ENCODE data around the gene NUCB1.
"Not testable (repeated sequence)": the region's sequence is repeated elsewhere in the genome, so short reads cannot be mapped to it uniquely, and the experiment has no call there.

DNA sequence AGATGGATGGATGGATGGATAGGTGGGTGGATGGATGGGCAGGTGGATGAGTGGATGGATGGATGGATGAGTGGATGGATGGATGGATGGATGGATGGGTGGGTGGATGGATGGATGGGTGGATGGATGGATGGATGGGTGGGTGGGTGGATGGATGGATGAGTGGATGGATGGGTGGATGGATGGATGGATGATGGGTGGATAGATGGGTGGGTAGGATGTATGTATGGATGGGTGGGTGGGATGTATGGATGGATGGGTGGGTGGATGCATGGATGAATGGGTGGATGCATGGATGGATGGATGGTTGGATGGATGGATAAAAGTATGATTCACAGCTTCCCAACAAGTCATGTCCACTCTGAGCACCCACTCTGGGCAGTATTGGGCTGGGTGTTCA is 3.7 kb downstream of the NUCB1 start:
- TF ChIP-seq, protein P1, sequence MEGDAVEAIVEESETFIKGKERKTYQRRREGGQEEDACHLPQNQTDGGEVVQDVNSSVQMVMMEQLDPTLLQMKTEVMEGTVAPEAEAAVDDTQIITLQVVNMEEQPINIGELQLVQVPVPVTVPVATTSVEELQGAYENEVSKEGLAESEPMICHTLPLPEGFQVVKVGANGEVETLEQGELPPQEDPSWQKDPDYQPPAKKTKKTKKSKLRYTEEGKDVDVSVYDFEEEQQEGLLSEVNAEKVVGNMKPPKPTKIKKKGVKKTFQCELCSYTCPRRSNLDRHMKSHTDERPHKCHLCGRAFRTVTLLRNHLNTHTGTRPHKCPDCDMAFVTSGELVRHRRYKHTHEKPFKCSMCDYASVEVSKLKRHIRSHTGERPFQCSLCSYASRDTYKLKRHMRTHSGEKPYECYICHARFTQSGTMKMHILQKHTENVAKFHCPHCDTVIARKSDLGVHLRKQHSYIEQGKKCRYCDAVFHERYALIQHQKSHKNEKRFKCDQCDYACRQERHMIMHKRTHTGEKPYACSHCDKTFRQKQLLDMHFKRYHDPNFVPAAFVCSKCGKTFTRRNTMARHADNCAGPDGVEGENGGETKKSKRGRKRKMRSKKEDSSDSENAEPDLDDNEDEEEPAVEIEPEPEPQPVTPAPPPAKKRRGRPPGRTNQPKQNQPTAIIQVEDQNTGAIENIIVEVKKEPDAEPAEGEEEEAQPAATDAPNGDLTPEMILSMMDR (IDR thresholded peaks at IDR 0.05): not testable (repeated sequence)
- TF ChIP-seq POLR2A (IDR thresholded peaks at IDR 0.05): not testable (repeated sequence)

Measured in uterus (tissue), 2 donors.